Frontal cortex (tissue), 4 donors: ENCODE data around the gene TCEANC. TPM values are rescaled to one million over a fixed set of nuclear protein-coding genes. Genes with fewer than 3 reads are reported as not detected.
"Not testable (repeated sequence)": the region's sequence is repeated elsewhere in the genome, so short reads cannot be mapped to it uniquely, and the experiment has no call there.

Experiments
- DNase-seq, 2 donors: peaks; one replicate each; pipeline ENCODE4 v3.0.0; 2012; ENCODE audit warnings: low spot score in 2 of 2
- FAIRE-seq: peaks from 2 replicates; lab custom pipeline; 2012; peaks lifted over from hg19 to GRCh38; lab: Jason Lieb, UNC
- total RNA-seq: library from RNA; depleted of rRNA; stranded (reverse); fragments of >200 nt; gene quantifications from one replicate; pipeline ENCODE4 v1.2.3, GENCODE V29; 2014
- donor health status: control.
- donor health status: control.
- donor health status: control.

Gene TCEANC, protein sequence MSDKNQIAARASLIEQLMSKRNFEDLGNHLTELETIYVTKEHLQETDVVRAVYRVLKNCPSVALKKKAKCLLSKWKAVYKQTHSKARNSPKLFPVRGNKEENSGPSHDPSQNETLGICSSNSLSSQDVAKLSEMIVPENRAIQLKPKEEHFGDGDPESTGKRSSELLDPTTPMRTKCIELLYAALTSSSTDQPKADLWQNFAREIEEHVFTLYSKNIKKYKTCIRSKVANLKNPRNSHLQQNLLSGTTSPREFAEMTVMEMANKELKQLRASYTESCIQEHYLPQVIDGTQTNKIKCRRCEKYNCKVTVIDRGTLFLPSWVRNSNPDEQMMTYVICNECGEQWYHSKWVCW
- 15.5 TPM for total RNA-seq

DNA sequence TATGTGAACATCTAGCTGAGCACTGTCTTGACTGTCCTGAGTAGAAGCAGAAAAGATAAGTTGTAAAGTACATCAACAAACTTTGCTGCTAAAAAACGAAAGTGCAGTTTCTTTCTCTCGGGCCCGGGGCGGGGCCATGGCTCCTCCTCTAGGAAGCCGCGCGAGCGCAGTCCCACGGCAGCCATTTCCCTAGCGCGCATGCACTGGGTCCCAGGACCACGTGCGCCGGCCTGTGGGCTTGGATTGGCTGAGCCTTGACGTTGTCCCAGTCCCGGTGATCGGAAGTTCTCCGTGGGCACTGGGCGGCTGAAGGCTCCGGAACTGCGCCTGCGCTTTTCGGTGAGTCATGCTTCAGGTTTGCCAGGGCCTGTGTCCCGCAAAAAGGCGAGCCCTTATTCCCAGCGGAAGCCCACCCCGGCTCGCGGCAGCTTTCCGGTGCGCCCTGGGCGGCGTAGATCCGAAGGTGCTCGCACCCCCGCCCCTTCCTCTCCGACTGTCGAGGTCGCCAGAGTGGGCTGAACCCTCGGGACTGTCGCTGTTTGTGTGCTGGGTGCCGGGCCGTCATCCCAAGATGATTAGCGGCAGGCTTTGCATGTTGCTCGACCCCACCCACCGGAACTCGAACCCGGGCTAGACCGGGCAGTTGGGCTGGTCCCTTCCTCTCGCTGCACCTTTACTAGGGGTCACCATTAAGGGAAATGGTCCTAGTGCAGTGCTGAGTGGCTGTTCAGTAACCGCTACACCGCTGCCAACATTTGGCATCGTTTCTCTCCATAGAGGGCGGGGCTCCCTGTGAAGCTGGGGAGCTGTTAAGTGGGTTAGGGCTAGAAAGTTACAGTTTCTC lies at the start of gene TCEANC:
Gene TCEANC (plus strand): TSS at position 292 of the 844 bp plus-strand sequence. CDS start 9,368 bp downstream, outside the sequence.
- FAIRE-seq (peak; percentile 63), DNase-seq (peak; percentile 71 to 79)

DNA sequence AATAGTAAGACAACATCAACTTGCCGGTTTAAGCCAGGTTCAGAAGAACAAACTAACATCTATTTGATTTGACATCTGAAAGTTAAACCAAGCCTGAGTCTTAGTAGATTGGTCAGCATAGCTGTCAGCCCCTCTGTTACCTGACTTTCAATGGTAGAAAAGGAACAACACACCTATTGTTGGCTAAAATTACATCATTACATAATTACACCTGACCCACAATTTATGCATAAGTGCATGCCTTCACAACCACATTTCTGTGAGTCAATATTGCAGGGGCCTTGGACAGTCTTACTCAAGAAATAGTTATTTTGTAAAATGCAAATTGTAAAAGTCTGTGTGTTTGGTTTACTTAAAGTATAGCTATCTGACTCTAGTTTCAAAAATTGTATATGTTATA lies 47.3 kb upstream of the TCEANC start:
- DNase-seq (no peak), FAIRE-seq (no peak)

DNA sequence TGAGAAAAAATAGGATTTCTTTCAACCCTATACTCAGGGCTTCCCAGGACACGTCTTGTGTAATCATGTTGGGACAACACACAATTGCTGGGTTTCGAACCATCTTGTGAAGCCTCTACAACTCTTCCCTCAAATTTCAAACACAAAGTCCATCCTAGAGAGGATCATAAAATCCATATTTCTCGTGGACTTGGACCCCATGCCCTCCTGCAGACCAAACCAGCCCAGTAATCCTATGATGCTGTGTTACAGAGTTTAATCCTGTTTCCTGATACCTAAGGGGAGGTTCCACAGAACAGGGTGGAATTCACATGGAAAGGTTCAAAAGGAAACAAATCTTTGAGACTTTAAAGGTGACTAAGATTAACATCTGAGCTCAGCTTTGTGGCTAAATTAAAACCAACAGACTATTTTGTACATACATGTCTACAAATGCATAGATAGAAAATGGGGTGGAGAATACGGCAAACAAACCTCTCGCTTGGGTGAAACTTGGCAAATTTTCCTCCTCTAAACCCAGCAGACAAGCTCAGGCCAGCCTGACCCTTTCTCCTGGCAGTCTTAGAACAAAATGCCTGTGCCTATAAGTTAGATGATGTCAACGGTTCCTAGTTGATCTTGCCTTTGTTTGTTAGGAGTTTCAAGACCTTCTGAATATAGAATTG lies 45.5 kb upstream of the TCEANC start:
- FAIRE-seq = no peak
- no peak for DNase-seq

DNA sequence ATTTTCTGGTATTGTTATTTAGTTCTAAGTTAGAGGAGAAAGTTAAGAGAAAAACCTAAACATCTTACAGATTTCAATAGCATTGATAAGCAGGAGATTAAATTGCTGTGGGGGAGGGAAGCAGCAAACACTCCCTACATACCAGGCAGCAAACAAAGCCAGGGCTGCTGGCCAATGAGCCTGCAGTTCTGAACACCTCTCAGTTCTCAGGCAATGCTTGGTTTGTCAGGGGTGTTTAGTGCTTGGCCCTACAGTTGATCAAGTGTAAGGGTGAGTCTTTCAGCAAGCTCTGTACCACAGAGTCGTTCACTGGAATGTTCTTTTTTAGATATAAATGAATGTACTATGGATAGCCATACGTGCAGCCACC lies 45.0 kb upstream of the TCEANC start:
- FAIRE-seq = no peak

DNA sequence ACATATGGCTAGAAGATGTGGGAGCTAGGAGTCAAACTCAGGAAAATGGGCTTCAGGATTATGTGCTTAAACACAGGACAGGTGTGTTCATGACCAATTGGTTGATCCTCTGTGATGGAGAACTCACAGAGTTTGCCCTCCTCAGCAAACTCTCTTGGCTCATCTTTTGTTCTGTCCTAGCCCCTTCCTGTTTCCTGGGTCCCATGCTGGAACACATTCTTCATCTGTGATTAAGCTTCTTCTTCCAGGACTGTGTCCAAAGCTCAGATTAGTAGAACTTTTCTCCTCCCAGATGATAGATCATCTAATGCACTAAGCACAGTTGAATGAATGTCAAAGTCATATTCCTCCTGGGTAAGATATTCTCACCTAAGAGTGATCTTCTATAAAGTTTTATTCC lies 38.8 kb upstream of the TCEANC start:
- DNase-seq = no peak
- no peak for FAIRE-seq

More for the DNA sequence above, 45.0 kb upstream of the TCEANC start:
- DNase-seq = no peak

DNA sequence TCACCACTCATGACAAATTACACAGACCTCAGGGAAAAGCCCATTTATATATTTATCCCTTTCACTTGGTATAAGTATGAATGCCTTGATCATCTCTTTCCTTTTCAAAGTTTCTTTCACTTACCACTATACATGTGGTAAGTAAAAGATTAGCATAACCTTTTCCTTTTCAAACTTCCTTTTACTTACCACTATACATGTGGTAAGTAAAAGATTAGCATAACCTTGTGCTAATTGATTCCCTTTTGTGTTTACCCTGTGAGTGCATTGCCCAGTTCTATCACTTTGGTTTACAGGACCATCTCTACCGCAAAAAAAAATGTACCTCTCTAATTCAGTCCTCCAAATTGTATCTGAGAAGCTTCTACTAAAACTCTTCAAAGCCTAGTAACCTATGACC lies 32.7 kb upstream of the TCEANC start:
- FAIRE-seq (no peak), DNase-seq (no peak)

DNA sequence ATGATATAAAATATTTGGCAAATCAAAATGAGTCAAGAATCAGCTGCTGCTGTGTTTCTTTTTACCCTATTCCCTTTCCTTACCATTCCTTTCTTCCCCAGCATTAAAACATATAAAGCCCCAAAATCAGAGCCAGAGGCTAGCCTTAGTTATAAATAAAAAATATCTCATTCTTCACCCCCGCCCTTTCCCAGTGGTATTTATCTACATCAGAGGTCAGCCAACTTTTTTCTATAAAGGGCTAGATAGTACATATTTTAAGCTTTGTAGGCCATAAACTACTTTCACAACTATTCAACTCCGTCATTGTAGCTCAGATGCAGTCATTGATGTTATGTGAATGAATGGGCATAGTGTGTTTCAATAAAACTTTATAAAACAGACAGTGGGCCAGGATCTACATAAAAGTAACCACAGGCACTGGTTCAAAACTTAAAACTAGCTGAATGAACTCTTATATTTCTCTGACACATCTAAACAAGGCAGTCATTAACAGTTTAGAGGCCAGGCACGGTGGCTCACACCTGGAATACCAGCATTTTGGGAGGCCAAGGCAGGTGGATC lies 30.5 kb upstream of the TCEANC start:
- FAIRE-seq = no peak
- no peak for DNase-seq

DNA sequence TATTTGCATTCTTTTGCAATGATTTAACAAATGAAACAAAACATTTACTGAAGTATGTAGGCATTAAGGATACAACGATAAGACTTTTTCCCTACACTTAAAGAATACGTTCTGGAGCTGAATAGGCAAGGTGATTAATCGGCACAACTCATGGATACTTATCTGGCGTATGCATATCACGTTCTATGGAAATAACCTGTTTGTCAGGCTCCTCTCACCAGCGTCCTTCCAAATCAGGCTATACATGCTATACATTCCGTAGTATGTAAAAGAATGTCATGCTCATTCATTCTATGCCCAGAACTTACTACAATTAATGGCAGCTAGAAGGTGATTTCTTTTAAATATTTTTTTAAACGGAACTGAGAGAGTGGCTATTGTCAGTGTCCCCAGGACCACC lies 25.6 kb upstream of the TCEANC start:
- no peak for DNase-seq
- no peak for FAIRE-seq

DNA sequence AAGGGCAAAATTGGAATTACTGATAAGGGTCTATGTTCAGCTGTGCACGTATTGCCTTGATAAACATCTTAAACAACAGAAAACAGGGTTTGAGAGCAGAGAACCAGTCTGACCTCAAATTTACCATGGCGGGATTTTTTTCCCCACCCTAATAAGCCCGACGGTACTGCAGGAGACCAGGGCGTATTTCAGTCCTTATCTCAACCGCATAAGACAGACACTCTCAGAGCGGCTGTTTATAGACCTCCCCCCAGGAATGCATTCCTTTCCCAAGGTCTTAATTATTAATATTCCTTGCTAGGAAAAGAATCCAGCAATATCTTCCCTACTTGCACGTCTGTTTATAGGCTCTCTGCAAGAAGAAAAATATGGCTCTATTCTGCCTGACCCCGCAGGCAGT lies 15.7 kb upstream of the TCEANC start:
- DNase-seq, FAIRE-seq: not testable (repeated sequence)

DNA sequence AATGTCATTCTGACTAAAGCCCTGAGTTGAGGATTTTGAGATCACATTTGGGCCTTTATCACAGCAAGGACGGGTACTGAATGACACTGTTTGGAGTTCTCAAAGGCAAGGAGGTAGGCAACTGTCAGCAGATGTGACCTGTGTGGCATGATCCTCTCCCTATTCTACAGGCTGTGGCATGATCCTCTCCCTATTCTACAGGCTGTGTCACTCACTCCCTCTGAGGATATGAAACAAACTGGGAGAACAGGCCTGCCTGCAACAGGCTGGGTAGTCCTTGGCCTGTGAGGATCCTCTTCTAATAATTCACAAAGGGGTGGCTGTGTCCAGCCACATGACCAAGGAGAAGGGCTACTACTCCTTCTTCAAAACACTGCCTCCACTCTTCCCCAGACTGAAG lies 14.9 kb upstream of the TCEANC start:
- FAIRE-seq (no peak), DNase-seq (no peak)

DNA sequence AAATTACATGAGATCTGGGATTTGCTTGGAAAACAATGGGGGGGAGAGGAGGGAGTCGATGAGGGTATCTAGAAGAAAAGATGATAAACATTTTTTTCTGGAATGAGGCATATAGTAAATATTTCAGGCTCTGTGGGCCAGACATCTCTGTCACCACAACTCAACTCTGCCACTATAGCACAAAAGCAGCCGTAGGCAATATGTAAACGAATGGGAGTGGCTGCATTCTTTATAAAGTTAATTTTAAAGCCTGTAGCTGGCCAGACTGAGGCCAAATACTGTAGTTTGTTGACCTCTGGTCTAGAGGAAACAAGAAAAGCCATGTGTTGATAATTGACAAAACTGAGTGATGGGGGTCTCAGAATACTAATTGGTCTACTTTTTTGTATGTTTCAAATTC lies 14.1 kb upstream of the TCEANC start:
- DNase-seq (no peak), FAIRE-seq (no peak)

DNA sequence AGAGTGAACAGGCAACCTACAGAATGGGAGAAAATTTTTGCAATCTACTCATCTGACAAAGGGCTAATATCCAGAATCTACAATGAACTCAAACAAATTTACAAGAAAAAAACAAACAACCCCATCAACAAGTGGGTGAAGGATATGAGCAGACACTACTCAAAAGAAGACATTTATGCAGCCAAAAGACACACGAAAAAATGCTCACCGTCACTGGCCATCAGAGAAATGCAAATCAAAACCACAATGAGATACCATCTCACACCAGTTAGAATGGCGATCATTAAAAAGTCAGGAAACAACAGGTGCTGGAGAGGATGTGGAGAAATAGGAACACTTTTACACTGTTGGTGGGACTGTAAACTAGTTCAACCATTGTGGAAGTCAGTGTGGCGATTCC lies 11.3 kb upstream of the TCEANC start:
- FAIRE-seq, DNase-seq: not testable (repeated sequence)

DNA sequence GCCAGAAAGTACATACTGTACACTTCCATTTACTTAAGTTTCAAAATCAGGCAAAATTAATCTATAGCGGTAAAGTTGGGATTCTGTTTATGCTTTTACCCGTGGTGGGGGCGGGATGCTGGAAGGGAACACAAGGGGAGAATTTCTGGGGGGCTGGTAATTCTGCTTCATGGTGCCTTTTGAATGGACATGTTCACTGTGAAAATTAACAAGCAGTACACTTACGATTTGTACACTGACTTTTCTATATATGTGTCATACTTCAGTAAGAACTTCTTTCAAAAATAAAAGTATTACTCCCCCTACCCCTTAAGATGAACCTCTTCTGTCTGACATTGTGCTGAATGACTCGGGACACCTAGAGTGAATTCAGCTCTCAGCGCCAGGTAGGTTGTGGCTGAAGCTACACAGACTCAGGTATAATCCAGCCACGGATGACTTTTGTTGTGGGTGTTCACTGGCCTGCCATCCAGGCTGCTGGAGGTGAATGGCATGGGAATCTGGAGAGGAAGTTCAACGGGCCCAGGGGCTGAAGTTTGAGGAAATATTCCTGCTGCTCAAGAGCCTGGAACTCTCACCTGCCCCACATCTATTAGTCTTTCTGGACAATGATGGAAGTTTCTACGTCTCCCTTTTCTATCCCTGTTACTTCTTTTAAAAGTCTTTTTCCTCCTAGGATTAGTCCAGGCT lies 7.3 kb upstream of the TCEANC start:
- no peak for FAIRE-seq
- no peak for DNase-seq

DNA sequence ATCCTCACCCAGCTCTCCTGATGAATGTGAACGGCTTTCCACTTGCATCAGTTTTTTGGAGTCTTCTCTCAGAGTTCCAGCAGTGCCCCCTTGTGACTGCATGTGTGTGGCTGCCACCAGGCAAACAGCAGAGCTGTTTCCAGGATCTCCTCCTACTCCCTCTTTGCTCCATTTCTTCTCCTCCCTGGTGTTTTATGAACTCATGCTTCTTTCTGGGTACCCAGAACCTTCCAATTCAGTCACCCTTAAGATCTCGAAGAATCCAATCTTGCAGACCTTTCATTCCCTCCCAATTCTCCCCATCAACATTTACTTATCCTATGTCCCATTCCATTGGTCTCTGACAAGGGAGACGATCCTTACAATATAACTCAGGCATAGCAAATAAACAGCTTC lies 6.8 kb upstream of the TCEANC start:
- DNase-seq (peak in 1 of 2 donors; percentile 10), FAIRE-seq (no peak)

DNA sequence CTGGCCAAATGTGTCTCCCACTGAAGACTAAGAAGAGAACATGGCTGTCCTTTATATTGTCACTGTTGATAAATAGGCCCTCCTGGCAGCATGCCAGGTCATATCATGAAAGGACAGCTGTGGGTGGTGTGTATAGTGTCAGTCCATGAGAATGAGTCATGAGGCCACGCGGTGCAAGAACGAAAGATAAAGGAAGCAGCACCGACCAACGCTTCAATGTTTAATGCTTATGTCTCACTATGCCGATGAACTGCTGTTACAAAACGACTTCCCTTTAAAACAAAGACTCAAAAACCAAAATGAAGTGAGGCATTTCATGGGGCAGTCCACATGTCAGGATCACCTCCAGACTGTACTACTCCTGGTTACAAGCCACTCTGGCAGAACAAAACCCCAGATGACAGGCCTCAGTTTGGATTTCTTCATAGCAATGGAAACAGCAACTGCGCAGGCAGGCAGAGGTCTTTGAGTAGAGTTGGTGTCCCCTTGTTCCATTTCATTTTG lies 5.2 kb upstream of the TCEANC start:
- DNase-seq = no peak
- FAIRE-seq = no peak

DNA sequence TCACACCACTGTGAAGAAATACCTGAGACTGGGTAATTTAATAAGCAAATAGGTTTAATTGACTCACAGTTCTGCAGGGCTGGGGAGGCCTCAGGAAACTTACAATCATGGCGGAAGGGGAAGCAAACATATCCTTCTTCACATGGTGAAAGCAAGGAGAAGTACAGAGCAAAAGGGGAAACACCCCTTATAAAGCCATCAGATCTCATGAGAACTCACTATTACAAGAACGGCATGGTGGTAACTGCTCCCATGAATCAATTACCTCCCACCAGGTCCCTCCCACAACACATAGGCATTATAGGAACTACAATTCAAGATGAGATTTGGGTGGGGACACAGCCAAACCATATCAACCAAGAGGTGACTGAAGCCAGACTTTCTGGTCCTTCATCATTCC lies 4.6 kb upstream of the TCEANC start:
- DNase-seq, FAIRE-seq: not testable (repeated sequence)

DNA sequence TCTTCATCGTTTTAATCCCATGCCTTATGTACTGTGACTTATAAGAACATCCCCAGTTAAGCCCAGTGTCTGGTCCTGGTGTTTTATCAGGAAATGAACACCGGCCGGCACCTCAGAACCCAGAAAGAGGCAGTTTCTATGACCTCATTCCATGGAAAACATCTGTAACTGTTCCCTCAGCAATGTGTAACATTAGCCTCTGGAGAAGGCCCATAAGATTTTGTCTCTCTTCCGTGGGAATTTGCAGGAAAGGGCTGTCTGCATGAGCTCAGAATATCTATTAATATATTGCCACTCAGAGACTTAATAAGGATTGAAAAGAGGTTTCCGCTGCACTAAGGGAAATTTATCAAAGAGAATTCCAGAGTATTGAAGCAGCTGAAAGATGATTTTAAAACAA lies 3.1 kb upstream of the TCEANC start:
- no peak for FAIRE-seq
- no peak for DNase-seq

DNA sequence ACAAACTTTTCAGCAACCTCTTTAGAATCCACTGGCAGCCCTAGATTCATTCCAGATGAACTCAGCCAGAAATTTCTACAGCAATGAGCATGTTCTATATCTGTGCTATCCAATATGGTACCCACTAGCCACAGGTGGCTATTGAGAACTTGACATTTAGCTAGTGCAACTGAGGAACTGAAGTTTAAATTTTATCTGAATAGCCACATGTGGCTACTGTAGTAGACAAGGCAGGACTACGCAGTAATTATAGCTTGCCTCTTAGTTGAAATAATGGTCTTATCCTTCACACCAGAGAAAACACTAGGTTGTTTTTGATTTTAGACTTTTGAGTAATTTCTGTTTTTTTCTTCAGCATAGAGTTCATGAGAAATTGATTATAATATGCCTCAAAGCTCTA lies 2.6 kb upstream of the TCEANC start:
- no peak for FAIRE-seq
- no peak for DNase-seq

DNA sequence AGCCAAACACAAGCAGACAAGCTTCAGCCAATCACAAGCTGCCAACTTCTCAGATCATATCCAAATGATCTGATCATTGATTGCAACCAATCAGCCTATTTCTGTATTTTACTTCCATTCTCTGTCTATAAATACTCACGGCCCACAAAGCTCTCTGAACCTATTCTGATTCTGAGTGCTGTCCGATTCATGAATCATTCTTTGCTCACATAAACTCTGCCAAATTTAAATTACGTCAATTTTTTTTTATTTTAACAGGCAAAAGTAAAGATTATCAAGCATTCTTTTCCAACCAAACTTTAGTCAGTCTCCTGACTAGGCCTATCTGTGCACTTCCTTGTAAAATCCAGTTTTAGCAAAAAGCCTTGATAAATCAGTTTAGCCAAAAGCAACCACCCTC lies 1.8 kb upstream of the TCEANC start:
- DNase-seq (no peak), FAIRE-seq (no peak)
